ENCODE results near the gene SPIRE2. TPM values are rescaled to one million over a fixed set of nuclear protein-coding genes. Genes with fewer than 3 reads are reported as not detected.

The SPIRE2 gene
- total and polyA plus RNA-seq, 2 of the 13 experiments (the other 11 are each of a cell fraction or from before 2014, with no cell fraction given) = 13.3 to 37.5 TPM

DNA sequence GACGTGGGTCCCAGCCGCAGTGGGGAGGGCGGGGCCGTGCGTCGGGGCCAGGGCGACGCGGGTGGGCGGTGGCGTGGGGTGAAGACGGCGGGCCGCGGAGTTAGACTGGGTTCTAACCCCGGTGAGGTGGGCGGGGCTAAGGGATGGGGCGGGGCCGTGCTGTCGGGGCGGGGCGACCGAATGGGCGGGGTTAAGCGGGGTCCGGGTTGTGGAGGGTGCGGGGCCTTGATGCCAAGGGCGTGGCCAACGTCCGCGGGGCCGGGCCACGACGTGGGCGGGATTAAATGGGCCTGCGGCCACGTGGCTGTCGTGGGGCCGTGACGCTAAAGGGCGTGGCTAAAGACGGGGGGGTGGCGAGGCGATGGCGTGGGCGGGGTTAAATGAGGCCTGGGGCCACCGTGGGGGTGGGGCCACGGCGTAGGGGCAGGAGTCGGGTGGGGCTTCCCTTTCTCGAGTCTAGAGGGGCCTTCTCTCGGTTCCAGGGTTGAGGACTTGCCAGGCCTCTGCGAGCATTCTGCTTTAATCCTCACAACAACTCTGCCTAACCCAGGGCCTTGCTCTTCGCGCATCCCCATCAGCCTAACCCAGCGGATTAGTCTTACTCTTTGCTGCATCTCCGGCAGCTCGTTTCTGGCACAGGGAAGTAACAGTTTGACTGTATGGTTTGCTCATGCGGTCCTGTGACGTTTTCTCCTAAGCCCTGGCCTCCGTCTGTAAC lies 45.9 kb downstream of the SPIRE2 start (continued):
- TF ChIP-seq, protein P1, sequence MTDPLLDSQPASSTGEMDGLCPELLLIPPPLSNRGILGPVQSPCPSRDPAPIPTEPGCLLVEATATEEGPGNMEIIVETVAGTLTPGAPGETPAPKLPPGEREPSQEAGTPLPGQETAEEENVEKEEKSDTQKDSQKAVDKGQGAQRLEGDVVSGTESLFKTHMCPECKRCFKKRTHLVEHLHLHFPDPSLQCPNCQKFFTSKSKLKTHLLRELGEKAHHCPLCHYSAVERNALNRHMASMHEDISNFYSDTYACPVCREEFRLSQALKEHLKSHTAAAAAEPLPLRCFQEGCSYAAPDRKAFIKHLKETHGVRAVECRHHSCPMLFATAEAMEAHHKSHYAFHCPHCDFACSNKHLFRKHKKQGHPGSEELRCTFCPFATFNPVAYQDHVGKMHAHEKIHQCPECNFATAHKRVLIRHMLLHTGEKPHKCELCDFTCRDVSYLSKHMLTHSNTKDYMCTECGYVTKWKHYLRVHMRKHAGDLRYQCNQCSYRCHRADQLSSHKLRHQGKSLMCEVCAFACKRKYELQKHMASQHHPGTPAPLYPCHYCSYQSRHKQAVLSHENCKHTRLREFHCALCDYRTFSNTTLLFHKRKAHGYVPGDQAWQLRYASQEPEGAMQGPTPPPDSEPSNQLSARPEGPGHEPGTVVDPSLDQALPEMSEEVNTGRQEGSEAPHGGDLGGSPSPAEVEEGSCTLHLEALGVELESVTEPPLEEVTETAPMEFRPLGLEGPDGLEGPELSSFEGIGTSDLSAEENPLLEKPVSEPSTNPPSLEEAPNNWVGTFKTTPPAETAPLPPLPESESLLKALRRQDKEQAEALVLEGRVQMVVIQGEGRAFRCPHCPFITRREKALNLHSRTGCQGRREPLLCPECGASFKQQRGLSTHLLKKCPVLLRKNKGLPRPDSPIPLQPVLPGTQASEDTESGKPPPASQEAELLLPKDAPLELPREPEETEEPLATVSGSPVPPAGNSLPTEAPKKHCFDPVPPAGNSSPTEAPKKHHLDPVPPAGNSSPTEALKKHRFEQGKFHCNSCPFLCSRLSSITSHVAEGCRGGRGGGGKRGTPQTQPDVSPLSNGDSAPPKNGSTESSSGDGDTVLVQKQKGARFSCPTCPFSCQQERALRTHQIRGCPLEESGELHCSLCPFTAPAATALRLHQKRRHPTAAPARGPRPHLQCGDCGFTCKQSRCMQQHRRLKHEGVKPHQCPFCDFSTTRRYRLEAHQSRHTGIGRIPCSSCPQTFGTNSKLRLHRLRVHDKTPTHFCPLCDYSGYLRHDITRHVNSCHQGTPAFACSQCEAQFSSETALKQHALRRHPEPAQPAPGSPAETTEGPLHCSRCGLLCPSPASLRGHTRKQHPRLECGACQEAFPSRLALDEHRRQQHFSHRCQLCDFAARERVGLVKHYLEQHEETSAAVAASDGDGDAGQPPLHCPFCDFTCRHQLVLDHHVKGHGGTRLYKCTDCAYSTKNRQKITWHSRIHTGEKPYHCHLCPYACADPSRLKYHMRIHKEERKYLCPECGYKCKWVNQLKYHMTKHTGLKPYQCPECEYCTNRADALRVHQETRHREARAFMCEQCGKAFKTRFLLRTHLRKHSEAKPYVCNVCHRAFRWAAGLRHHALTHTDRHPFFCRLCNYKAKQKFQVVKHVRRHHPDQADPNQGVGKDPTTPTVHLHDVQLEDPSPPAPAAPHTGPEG (CRISPR knock-in tag; IDR thresholded peaks at IDR 0.05) = no peak
- no peak for TF ChIP-seq STAT5B (CRISPR knock-in tag; IDR thresholded peaks at IDR 0.05)
- TF ChIP-seq U2AF2 (IDR thresholded peaks at IDR 0.05; ENCODE audit: low read depth, low read length) = no peak
- TF ChIP-seq, protein P2, sequence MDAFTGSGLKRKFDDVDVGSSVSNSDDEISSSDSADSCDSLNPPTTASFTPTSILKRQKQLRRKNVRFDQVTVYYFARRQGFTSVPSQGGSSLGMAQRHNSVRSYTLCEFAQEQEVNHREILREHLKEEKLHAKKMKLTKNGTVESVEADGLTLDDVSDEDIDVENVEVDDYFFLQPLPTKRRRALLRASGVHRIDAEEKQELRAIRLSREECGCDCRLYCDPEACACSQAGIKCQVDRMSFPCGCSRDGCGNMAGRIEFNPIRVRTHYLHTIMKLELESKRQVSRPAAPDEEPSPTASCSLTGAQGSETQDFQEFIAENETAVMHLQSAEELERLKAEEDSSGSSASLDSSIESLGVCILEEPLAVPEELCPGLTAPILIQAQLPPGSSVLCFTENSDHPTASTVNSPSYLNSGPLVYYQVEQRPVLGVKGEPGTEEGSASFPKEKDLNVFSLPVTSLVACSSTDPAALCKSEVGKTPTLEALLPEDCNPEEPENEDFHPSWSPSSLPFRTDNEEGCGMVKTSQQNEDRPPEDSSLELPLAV (CRISPR knock-in tag; conservative IDR thresholded peaks at IDR 0.05; ENCODE audit: low read depth) = no peak
- no peak for TF ChIP-seq ASH2L (IDR thresholded peaks at IDR 0.05; ENCODE audit: insufficient read length, low read depth, low read length)
- no peak for TF ChIP-seq ZNF605 (CRISPR knock-in tag; IDR thresholded peaks at IDR 0.05)
- 0 out of 2 replicates have a peak, but pooled peaks have one; percentile 4 for TF ChIP-seq HNRNPL (IDR thresholded peaks at IDR 0.05; ENCODE audit: low read depth, low read length)
- no peak for TF ChIP-seq REPIN1 (CRISPR knock-in tag; IDR thresholded peaks at IDR 0.05; ENCODE audit: borderline replicate concordance, low read depth)
- no peak for TF ChIP-seq MLLT10 (CRISPR knock-in tag; IDR thresholded peaks at IDR 0.05)
- TF ChIP-seq FOXO1 (CRISPR knock-in tag; IDR thresholded peaks at IDR 0.05) = peak; percentile 31; the same call in 1 of the 2 replicates
- peak; percentile 11 for TF ChIP-seq TAF15 (IDR thresholded peaks at IDR 0.05; ENCODE audit: low read depth, low read length, poor library complexity, severe bottlenecking)
- no peak for TF ChIP-seq ZNF781 (CRISPR knock-in tag; IDR thresholded peaks at IDR 0.05; ENCODE audit: borderline replicate concordance, not compliant biosample characterization)
- TF ChIP-seq, protein P3, sequence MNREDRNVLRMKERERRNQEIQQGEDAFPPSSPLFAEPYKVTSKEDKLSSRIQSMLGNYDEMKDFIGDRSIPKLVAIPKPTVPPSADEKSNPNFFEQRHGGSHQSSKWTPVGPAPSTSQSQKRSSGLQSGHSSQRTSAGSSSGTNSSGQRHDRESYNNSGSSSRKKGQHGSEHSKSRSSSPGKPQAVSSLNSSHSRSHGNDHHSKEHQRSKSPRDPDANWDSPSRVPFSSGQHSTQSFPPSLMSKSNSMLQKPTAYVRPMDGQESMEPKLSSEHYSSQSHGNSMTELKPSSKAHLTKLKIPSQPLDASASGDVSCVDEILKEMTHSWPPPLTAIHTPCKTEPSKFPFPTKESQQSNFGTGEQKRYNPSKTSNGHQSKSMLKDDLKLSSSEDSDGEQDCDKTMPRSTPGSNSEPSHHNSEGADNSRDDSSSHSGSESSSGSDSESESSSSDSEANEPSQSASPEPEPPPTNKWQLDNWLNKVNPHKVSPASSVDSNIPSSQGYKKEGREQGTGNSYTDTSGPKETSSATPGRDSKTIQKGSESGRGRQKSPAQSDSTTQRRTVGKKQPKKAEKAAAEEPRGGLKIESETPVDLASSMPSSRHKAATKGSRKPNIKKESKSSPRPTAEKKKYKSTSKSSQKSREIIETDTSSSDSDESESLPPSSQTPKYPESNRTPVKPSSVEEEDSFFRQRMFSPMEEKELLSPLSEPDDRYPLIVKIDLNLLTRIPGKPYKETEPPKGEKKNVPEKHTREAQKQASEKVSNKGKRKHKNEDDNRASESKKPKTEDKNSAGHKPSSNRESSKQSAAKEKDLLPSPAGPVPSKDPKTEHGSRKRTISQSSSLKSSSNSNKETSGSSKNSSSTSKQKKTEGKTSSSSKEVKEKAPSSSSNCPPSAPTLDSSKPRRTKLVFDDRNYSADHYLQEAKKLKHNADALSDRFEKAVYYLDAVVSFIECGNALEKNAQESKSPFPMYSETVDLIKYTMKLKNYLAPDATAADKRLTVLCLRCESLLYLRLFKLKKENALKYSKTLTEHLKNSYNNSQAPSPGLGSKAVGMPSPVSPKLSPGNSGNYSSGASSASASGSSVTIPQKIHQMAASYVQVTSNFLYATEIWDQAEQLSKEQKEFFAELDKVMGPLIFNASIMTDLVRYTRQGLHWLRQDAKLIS (CRISPR knock-in tag; IDR thresholded peaks at IDR 0.05) = no peak
- no peak for TF ChIP-seq ZNF224 (CRISPR knock-in tag; IDR thresholded peaks at IDR 0.05)
- peak; percentile 29; the same call in 1 of the 2 replicates for TF ChIP-seq ZNF44 (CRISPR knock-in tag; IDR thresholded peaks at IDR 0.05)
- no peak for TF ChIP-seq KLF15 (CRISPR knock-in tag; IDR thresholded peaks at IDR 0.05; ENCODE audit: borderline replicate concordance)

Measured in HepG2 (cell line).